ENCODE data around the gene OPCML. TPM values are rescaled to one million over a fixed set of nuclear protein-coding genes. Genes with fewer than 3 reads are reported as not detected.

The OPCML gene
- polyA plus RNA-seq, 3 donors from 2014 or later = not detected

- Mint-ChIP-seq H3K36me3 (no peaks in the 10 kb centered on the region), H3K27ac (no peak overlapping the region), H3K4me1 (no peaks in the 10 kb centered on the region), H3K27me3 (ENCODE audit: low read depth in 3 of 3) (peaks cover 0 to 3% (median 0%) of the 10 kb centered on the region in 3 donors), H3K4me3 (no peak overlapping the region), H3K9me3 (peaks cover 0 to 27% (median 1%) of the 10 kb centered on the region in 6 donors)
- no peak for DNase-seq
Observed at GRCh38 chr11:133249530-133249929, 282.8 kb downstream of the OPCML start.

DNA sequence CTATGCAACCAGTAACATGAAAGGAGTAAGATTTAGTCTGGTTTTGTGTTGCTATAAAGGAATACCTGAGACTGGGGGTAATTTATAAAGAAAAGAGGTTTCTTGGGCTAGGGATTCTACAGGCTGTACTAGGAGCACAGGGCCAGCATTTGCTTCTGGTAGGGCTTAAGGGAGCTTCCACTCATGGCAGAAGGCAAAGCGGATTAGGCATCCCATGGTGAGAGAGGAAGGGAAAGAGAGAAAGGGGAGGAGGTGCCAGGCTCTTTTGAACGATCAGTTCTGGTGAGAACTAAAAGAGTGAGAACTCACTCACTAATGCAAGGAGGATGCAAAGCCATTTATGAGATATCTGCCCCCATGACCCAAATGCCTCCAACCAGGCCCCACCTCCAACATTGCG is 283.2 kb downstream of the OPCML start:
- Mint-ChIP-seq H3K4me1 (no peaks in the 10 kb centered on the region), H3K36me3 (no peaks in the 10 kb centered on the region), H3K4me3 (no peak overlapping the region), H3K9me3 (peaks cover 0 to 27% (median 1%) of the 10 kb centered on the region in 6 donors), H3K27me3 (ENCODE audit: low read depth in 3 of 3) (peaks cover 0 to 3% (median 0%) of the 10 kb centered on the region in 3 donors), H3K27ac (no peak overlapping the region)
- DNase-seq = no peak

DNA sequence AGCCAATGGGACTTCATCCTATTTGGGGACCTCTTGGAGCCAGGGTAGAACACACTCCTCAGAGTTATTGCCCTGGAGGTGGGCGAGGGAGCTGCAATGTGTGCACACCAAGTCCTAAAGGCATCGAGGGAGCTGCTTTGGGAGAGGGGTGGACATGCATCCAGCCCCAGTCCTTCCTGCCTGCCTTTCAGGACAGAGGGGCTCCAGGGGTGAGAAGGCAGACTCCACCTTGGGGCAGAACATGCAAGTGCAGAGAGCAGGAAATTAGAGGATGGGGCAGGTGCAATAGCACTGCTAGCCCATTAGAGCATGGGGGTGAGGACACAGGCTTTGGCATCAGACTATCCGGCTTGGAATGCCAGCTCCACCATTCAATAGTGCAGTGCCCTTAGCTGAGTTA is 288.5 kb downstream of the OPCML start:
- Mint-ChIP-seq H3K9me3 (peaks cover 0 to 19% (median 5%) of the 10 kb centered on the region in 6 donors), H3K27me3 (ENCODE audit: low read depth in 3 of 3) (peaks cover 0 to 2% (median 0%) of the 10 kb centered on the region in 3 donors), H3K4me3 (no peak overlapping the region), H3K4me1 (no peaks in the 10 kb centered on the region), H3K27ac (no peak overlapping the region), H3K36me3 (no peaks in the 10 kb centered on the region)
- DNase-seq = no peak

DNA sequence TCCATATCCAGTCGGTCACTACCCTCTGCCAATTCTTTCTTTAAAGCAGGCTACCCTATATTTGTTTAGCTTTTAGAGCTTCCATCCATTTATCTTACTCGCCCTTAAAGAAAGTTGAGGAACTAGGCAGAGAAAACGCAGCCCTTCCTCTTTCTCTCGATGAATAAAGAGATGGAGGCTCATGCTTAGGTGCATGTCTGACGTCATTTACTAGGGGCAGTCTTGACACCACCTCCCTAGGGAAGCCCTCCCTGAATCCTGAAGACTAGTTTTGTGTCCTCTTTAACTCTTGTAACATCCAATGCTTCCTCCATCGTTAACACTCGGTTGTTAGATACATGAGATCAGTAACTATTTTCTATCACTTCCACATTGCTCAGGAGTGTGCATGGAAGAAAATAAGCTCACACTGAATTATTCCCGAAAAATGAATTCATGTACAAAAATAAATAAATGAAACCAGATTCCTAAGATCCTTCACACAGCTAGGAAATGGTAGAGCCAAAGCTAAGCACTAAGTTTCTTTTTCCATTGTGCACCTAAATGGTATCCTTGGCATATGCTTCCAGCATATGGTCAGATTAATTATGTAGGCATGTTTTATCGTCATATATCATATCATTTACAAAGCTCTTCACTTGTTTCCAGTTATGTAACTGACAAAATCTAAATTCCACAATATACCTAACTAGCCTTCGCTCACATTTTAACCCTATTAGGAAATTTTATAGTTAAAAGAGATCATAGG is 291.2 kb downstream of the OPCML start:
- Mint-ChIP-seq H3K36me3 (no peaks in the 10 kb centered on the region), H3K4me3 (no peak overlapping the region), H3K27me3 (ENCODE audit: low read depth in 3 of 3) (peaks cover 0 to 2% (median 0%) of the 10 kb centered on the region in 3 donors), H3K4me1 (no peaks in the 10 kb centered on the region), H3K27ac (no peak overlapping the region), H3K9me3 (peaks cover 0 to 12% (median 5%) of the 10 kb centered on the region in 6 donors)
- no peak for DNase-seq

GRCh38 chr11:133239575-133239974 is 292.7 kb downstream of the OPCML start:
- Mint-ChIP-seq H3K4me3 (no peak overlapping the region), H3K9me3 (peaks cover 0 to 12% (median 6%) of the 10 kb centered on the region in 6 donors), H3K36me3 (no peaks in the 10 kb centered on the region), H3K27ac (no peak overlapping the region), H3K27me3 (ENCODE audit: low read depth in 3 of 3) (peaks cover 0 to 2% (median under 1%) of the 10 kb centered on the region in 3 donors), H3K4me1 (no peaks in the 10 kb centered on the region)
- DNase-seq = no peak

DNA sequence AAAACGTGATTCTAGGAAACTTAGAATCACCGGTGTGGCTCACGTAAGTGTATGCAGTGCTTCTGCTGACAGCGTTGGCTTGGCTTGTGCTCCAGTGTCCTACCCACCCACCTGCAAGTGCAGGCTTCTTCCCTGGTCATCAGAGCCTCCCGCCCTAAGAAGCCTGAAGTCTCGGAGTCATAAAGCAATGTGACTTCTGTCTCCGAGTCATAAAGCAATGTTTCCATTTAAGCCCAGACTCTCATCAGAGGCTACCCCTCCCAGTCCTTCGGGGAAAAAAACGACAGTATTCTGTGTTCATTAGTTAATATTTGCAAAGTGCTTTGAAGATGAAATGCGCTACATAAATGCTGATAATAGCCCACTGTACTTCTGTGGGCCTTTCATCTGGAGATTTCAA is 293.8 kb downstream of the OPCML start:
- H3K9me3 Mint-ChIP-seq = peaks cover 0 to 13% (median 5%) of the 10 kb centered on the region in 6 donors
- no peak overlapping the region for H3K27ac Mint-ChIP-seq
- no peak overlapping the region for H3K4me3 Mint-ChIP-seq
- no peaks in the 10 kb centered on the region for H3K4me1 Mint-ChIP-seq
- DNase-seq = no peak
- no peaks in the 10 kb centered on the region for H3K36me3 Mint-ChIP-seq
- peaks cover 0 to 4% (median 2%) of the 10 kb centered on the region in 3 donors for H3K27me3 Mint-ChIP-seq (ENCODE audit: low read depth in 3 of 3)

GRCh38 chr11:133238027-133238426 is 294.3 kb downstream of the OPCML start:
- no peak for DNase-seq
- Mint-ChIP-seq H3K36me3 (no peaks in the 10 kb centered on the region), H3K4me3 (no peak overlapping the region), H3K27ac (no peak overlapping the region), H3K4me1 (no peaks in the 10 kb centered on the region), H3K27me3 (ENCODE audit: low read depth in 3 of 3) (peaks cover 0 to 5% (median 2%) of the 10 kb centered on the region in 3 donors), H3K9me3 (peaks cover 0 to 10% (median 1%) of the 10 kb centered on the region in 6 donors)

- H3K27me3 Mint-ChIP-seq (ENCODE audit: low read depth in 3 of 3) = peaks cover 0 to 5% (median 2%) of the 10 kb centered on the region in 3 donors
- no peaks in the 10 kb centered on the region for H3K4me1 Mint-ChIP-seq
- peaks cover 0 to 8% (median under 1%) of the 10 kb centered on the region in 6 donors for H3K9me3 Mint-ChIP-seq
- H3K36me3 Mint-ChIP-seq = no peaks in the 10 kb centered on the region
- no peak overlapping the region for H3K4me3 Mint-ChIP-seq
- H3K27ac Mint-ChIP-seq = no peak overlapping the region
- no peak for DNase-seq
Observed at GRCh38 chr11:133235381-133235780, 296.9 kb downstream of the OPCML start.

DNA sequence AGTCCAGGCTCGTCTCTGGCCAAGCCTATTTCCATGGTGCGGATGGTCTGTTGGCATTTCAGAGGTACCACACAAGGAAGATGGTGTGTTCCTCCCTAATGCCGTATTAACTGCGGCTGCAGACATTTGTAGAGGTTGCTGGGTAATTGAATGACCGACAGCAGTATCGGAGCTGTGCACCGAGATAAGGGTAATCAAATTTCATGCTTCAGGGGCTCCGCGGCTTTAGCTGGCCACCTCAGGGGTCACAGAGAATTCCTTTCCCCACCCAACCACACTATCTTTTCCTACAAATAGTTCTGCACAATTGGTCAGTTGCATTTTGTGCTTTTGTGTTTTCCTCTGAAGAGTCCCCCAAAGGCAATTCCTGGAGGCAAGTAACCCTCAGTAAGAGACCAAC is 297.4 kb downstream of the OPCML start:
- no peak for DNase-seq
- Mint-ChIP-seq H3K4me1 (no peaks in the 10 kb centered on the region), H3K4me3 (no peak overlapping the region), H3K27me3 (ENCODE audit: low read depth in 3 of 3) (peaks cover 0 to 5% (median 2%) of the 10 kb centered on the region in 3 donors), H3K36me3 (no peaks in the 10 kb centered on the region), H3K27ac (no peak overlapping the region), H3K9me3 (peaks cover 0 to 6% (median under 1%) of the 10 kb centered on the region in 6 donors)

DNA sequence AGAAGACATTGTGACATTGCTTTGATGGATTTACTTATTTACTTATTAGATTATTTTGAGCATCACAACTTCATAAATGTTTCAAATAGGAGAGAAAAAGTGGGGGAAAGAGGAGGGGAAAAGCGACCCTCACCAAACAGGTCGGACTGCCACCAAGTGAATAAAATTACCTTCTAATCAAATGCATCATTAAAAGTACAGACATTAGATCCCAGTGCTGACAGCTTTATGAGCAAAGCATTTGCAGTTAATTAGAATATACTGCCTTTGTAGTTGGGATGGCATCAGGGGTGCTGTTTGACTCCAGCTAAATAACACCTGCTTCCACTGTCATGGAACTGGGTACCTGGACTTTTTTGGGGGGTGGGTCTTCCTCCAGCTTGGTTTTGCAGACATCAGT is 299.6 kb downstream of the OPCML start:
- H3K27me3 Mint-ChIP-seq (ENCODE audit: low read depth in 3 of 3) = peaks cover 0 to 2% (median 2%) of the 10 kb centered on the region in 3 donors
- no peak for DNase-seq
- no peak overlapping the region for H3K27ac Mint-ChIP-seq
- no peaks in the 10 kb centered on the region for H3K36me3 Mint-ChIP-seq
- H3K9me3 Mint-ChIP-seq = peaks cover 0 to 6% (median 0%) of the 10 kb centered on the region in 6 donors
- no peaks in the 10 kb centered on the region for H3K4me1 Mint-ChIP-seq
- H3K4me3 Mint-ChIP-seq = no peak overlapping the region

GRCh38 chr11:133230431-133230830 is 301.9 kb downstream of the OPCML start:
- Mint-ChIP-seq H3K4me1 (no peaks in the 10 kb centered on the region), H3K4me3 (no peak overlapping the region), H3K27ac (no peak overlapping the region), H3K27me3 (ENCODE audit: low read depth in 3 of 3) (peaks cover 2% of the 10 kb centered on the region in 3 donors), H3K36me3 (no peaks in the 10 kb centered on the region), H3K9me3 (peaks cover 0 to 6% (median 0%) of the 10 kb centered on the region in 6 donors)
- no peak for DNase-seq

DNA sequence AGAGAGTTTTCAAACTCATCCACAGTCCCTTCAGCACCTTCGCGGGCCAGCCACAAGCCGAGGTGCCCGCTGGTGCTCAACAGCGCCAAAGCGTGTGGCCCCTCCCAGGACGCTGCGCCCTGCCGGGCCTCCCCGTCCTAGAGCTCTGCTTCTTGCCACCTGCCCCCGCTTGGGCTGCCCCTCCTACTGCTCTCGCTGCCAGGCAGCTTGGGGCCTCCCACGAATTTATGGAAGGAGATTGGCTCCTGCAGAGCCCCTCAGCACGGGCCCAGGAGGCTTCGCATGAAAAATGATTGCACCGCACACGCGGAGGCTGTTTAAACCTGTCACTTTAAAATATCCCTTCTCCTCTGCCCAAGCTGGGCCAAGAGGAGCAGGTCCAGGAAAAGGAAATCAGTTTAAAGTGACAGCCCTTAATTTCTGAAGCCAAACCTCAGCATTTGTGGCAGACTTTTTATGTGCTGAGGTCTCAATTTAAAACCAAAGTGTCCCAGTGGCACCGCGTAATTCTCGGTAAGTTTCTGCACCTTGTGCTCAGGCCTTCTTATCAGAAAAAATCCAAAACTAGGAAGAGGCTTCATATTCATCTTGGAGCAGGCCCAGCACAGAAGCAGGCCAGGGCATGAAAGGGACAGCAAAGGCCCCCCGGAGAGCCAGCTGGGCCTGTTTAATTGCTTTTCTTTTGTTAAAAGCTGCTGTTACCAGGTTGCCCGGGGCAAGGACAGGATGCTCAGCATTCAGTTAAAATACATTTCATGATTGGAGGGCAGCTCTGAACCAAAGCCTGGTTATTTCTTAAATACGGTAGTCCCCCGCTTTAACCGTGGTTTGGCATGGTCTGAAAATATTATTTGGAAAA is 303.6 kb downstream of the OPCML start:
- Mint-ChIP-seq H3K27me3 (ENCODE audit: low read depth in 3 of 3) (peaks cover 0 to 4% (median 2%) of the 10 kb centered on the region in 3 donors), H3K9me3 (peaks cover 0 to 3% (median 0%) of the 10 kb centered on the region in 6 donors), H3K4me3 (no peak overlapping the region), H3K27ac (no peak overlapping the region), H3K36me3 (no peaks in the 10 kb centered on the region), H3K4me1 (no peaks in the 10 kb centered on the region)
- DNase-seq = no peak

DNA sequence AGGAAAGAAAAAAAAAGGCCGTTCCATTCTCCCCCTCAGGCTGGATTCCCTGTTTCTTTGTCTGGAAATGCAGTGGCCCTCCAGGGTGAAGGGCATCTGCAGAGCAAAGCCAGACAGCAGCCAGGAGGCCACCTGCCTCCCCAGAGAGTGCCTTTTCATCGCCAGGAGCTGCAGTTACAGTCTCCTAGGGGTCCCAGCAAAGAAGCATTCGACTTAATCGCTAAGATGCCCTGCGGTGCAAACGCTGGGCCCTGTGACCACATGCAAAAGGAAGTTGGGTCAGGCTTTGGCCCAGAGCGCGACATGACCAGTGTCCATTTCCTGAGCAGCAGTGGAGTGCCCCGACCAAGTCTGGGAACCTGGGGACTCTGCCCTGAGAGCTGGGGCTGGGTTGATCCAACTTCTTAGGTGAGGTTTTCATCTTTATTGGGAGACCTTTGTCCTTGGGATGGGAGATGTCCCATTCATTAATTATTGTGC is 304.6 kb downstream of the OPCML start:
- H3K27ac Mint-ChIP-seq = no peak overlapping the region
- no peaks in the 10 kb centered on the region for H3K9me3 Mint-ChIP-seq
- peaks cover 0 to 2% (median 2%) of the 10 kb centered on the region in 3 donors for H3K27me3 Mint-ChIP-seq (ENCODE audit: low read depth in 3 of 3)
- H3K4me3 Mint-ChIP-seq = no peak overlapping the region
- H3K36me3 Mint-ChIP-seq = no peaks in the 10 kb centered on the region
- DNase-seq = no peak
- H3K4me1 Mint-ChIP-seq = no peaks in the 10 kb centered on the region

DNA sequence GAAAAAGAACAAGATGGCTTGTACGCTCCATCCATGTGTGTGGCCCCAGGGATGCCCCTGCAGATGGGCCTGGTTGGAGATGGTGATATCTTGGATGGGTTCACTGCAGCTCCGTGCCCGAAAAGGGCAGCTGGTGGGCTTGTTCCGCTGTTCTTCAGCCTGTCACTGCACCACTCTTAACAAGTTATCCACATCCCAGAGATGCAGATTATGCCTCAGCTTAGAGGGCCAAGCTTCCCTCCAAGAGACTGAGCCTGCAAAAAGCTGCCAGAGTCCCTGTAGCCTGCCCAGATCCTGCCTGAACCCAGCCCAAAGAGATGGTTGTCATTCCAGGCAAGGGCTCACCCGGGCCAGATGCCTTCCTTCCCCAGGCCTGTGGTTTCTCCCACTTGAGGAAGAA is 308.0 kb downstream of the OPCML start:
- Mint-ChIP-seq H3K9me3 (peaks cover 0 to 5% (median 0%) of the 10 kb centered on the region in 6 donors), H3K4me3 (no peak overlapping the region), H3K4me1 (no peaks in the 10 kb centered on the region), H3K36me3 (no peaks in the 10 kb centered on the region), H3K27me3 (ENCODE audit: low read depth in 3 of 3) (peaks cover 0 to 2% (median 2%) of the 10 kb centered on the region in 3 donors), H3K27ac (no peak overlapping the region)
- DNase-seq = no peak

Data from immature natural killer cell (primary cell).